ENCODE results near the gene DOCK9.

Gene DOCK9

GRCh38 chr13:98792785-98793495, 184.9 kb downstream of the DOCK9 start:
- no peak for TF ChIP-seq CTCF (conservative IDR thresholded peaks at IDR 0.05; ENCODE audit: low read depth, low read length)
- DNase-seq (ENCODE audit: low read depth), result no peak
- no peak overlapping the region for H3K4me3 ChIP-seq (ENCODE audit: low read length)

GRCh38 chr13:98792321-98792720, 185.5 kb downstream of the DOCK9 start:
- no peak overlapping the region for H3K4me3 ChIP-seq (ENCODE audit: low read length)
- DNase-seq (ENCODE audit: low read depth), result no peak
- TF ChIP-seq CTCF (conservative IDR thresholded peaks at IDR 0.05; ENCODE audit: low read depth, low read length), result no peak

DNA sequence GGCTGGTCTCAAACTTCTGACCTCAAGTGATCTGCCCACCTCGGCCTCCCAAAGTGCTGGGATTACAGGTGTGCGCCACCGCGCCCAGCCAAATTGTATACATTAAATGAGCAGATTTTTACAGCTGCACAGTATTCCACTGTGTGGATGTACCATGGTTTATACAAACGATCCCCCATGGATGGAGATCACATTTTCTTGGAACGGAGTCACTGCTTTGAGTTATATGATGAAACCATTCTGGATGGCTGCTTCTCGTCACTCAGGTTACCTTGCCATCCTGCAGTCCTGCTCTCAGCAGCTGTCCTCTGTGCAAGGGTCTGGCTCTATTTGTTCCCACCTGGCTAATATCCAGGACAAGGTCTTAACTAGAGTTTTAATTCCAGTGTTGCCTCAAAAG, 186.3 kb downstream of the DOCK9 start:
- TF ChIP-seq CTCF (conservative IDR thresholded peaks at IDR 0.05; ENCODE audit: low read depth, low read length), result no peak
- DNase-seq (ENCODE audit: low read depth), result no peak
- no peak overlapping the region for H3K4me3 ChIP-seq (ENCODE audit: low read length)

DNA sequence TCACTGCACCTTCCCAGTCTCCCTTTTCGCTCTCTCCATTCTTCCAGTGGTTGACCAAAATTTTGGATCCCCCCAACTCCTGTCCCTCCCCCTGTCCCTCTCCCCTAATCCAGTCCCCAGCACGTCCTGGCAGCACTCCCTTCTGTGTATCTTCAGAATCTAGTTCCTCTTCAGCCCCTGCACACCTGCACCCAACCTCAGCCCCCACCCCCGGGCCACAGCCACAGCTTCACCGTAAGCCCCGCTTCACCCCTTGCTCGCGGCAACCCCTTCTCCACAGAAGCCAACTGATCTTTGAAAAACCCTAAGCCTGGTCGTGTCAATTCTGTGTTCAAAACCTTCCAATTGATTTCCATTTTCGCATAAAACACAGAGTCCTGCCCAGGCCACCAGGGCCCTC, 189.9 kb downstream of the DOCK9 start:
- DNase-seq (ENCODE audit: low read depth), result no peak
- no peak overlapping the region for H3K4me3 ChIP-seq (ENCODE audit: low read length)
- TF ChIP-seq CTCF (conservative IDR thresholded peaks at IDR 0.05; ENCODE audit: low read depth, low read length), result no peak

DNA sequence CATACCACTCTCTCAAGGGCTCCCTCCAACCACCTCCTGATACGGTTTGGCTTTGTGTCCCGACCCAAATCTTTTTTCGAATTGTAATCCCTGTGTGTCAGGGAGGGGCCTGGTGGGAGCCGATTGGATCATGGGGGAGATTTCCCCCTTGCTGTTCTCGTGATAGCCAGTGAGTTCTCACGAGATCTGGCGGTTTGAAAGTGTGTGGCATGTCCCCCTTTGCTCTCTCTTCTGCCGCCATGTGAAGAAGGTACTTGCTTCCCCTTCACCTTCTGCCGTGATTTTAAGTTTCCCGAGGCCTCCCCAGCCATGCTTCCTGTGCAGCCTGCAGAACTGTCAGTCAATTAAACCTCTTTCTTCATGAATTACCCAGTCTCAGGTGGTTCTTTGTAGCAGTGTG, 190.7 kb downstream of the DOCK9 start:
- DNase-seq (ENCODE audit: low read depth), result no peak
- no peak for TF ChIP-seq CTCF (conservative IDR thresholded peaks at IDR 0.05; ENCODE audit: low read depth, low read length)
- no peak overlapping the region for H3K4me3 ChIP-seq (ENCODE audit: low read length)

GRCh38 chr13:98786023-98786422, 191.8 kb downstream of the DOCK9 start:
- no peak for TF ChIP-seq CTCF (conservative IDR thresholded peaks at IDR 0.05; ENCODE audit: low read depth, low read length)
- no peak for DNase-seq (ENCODE audit: low read depth)
- no peak overlapping the region for H3K4me3 ChIP-seq (ENCODE audit: low read length)

DNA sequence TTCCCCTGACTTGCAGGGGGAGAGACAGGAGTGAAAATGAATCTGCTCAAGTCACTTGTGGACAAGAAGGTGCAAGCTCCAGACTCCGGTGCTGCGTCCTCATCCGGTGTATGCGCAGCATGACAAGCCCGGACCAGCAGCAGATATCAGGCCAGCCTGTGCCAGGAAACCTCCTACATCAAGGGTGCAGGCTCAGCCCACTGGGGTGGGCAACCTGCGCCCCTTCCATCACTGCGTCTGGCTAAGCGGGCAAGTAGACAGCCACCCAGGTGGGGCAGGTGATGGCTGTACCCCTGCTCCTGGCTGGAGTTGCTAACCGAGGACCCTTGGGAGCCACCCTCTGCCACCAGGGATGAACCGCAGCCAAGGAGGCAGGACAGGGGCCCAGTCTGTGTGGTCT, 192.5 kb downstream of the DOCK9 start:
- no peak for DNase-seq (ENCODE audit: low read depth)
- no peak for TF ChIP-seq CTCF (conservative IDR thresholded peaks at IDR 0.05; ENCODE audit: low read depth, low read length)
- no peak overlapping the region for H3K4me3 ChIP-seq (ENCODE audit: low read length)
